ENCODE results near the gene CADM2.

Gene CADM2

GRCh38 chr3:85182975-85183752, 224.4 kb downstream of the CADM2 start:
- DNase-seq (ENCODE audit: low read depth in 4 of 4, low spot score in 1 of 4): no peak

DNA sequence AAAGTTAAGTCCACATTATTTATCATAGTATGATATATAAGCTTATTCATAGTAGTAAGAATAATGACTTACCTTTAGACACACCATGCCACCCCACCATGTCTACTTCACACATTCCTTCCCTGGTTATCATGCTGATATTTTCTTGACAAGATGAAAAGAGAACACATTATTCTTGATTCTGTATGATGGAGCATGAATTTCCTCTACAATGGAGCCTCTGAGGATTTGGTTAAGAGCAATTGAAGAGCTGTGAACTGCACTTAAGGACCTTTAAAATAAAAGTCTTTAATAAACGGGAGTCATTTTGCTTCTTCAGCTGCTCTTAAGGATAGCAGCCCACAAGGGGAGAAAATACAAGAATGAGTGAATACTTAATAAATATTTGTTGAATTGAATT, 226.7 kb downstream of the CADM2 start:
- no peak for DNase-seq (ENCODE audit: low read depth in 4 of 4, low spot score in 1 of 4)

DNA sequence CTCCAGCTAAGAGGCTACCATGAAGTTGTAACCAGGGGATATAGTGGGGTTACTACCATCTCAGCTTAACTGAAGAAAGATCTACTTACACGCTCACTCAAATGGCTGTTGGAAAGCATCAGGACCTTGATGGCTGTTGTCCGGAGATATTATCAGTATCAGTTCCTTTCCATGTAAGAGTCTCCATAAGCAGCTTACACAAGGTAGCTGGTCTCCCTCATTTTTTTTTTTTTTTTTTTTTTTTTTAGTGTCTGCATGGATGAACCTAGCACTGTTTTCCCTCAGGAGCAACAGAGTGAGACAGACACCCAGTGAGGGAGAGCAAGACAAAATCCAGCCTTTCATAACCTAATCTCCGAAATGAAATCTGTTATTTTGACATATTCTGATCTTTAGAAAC, 230.9 kb downstream of the CADM2 start:
- no peak for DNase-seq (ENCODE audit: low read depth in 4 of 4, low spot score in 1 of 4)

DNA sequence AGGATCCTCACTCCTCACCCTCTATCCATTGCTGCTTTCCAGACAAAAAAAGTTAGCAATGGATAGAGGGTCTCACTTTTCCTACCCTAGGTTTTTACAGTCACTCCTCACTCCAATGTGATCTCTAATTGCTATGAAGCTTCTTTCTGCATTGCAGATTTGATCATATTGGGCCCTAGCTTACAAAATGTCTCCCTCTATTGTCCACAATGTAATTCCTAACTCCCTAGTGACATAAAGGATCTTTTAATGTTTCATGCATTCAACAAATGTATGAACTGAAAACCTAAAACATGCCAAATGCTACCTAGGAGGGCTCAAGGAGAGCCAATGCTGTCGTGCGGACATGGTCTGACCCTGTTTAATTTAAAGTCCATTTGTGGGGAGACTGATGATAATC, 234.8 kb downstream of the CADM2 start:
- no peak for DNase-seq (ENCODE audit: low read depth in 4 of 4, low spot score in 1 of 4)

- no peak for DNase-seq (ENCODE audit: low read depth in 4 of 4, low spot score in 1 of 4)
Measured at GRCh38 chr3:85208650-85209049, 249.9 kb downstream of the CADM2 start.

DNA sequence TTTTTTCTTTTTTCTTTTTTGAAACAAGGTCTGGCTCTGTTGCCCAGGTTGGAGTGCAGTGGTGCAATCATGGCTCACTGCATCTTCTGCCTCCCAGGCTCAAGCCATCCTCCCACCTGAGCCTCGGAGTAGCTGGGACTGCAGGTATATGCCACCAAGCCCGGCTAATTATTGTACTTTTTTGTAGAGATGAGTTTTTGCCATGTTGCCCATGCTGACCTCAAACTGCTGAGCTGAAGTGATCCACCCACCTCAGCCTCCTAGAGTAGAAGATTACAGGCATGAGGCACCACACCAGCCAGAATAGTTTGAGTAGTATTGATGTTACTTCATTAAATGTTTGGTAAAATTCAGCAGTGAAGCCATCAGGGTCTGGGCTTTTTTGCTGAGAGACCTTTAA, 251.8 kb downstream of the CADM2 start:
- no peak for DNase-seq (ENCODE audit: low read depth in 4 of 4, low spot score in 1 of 4)

DNA sequence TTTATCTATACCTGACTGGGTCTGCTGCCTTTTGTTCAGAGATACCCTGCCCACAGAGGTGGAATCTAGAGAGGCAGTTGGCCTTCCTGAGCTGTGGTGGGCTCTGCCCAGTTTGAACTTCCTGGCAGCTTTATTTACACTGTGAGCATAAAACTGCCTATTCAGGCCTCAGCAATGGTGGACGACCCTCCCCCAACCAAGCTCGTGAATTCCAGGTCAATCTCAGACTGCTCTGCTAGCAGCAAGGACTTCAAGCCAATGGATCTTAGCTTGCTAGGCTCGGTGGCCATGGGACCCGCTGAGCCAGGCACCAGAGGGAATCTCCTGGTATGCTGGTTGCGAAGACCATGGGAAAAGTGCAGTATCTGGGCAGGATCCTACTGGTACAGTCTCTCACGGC, 270.2 kb downstream of the CADM2 start:
- no peak for DNase-seq (ENCODE audit: low read depth in 4 of 4, low spot score in 1 of 4)

DNA sequence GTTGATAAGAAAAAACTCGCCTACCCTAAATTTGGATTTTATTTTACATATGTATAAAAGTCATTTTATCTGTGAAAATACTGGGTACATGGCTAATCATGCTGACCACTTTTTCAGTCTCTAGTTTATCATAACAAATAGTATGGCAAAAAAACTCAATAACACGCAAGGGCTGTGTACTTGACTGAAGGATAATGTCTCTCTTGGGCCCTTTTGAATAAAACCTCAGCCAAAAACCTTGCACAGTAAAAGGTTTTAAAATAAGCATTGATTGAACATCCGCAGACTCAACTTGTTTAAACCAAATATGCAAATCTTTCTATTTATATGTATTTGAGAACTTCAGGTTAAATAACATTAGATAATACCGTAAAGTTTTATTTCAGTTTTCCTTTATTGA, 285.3 kb downstream of the CADM2 start:
- no peak for DNase-seq (ENCODE audit: low read depth in 4 of 4, low spot score in 1 of 4)

DNA sequence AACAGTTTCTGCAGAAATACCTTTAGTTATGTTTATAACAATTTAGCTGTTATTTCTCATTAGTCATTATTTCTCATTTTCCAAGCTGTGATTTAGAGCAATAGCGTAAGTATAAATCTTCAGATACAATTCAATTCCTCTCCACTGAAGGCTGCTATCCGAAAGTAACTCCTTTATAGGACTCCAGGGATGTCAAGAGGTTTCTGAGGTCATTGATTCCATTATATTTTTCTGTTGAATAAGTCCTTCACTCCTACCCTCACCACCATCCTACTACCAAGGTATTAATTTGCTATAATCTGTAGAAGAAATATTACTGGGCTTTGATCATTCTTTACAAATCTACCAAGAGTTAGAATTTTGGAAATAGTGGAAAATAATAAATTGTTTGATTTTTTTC, 285.7 kb downstream of the CADM2 start:
- no peak for DNase-seq (ENCODE audit: low read depth in 4 of 4, low spot score in 1 of 4)

DNA sequence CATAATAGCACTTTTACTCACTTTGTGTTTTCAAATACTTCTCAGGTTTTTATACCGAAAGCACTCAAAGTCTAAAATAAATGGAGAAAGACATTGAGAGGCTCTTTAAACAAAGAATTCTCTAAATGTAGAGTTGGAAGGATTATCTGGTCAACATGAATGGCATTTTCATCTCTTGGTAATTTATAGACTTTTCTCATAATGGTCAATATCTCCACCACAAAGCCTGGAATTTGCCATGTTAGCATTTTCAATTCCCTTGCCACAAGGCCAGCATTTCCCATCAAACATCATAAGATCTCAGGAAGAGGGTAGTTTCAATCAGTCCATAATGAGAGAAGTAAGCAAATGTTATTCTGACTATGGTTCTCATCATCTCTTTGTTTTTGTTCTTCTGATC, 293.0 kb downstream of the CADM2 start:
- no peak for DNase-seq (ENCODE audit: low read depth in 4 of 4, low spot score in 1 of 4)

- no peak for DNase-seq (ENCODE audit: low read depth in 4 of 4, low spot score in 1 of 4)
Measured at GRCh38 chr3:85252686-85253085, 293.9 kb downstream of the CADM2 start.

DNA sequence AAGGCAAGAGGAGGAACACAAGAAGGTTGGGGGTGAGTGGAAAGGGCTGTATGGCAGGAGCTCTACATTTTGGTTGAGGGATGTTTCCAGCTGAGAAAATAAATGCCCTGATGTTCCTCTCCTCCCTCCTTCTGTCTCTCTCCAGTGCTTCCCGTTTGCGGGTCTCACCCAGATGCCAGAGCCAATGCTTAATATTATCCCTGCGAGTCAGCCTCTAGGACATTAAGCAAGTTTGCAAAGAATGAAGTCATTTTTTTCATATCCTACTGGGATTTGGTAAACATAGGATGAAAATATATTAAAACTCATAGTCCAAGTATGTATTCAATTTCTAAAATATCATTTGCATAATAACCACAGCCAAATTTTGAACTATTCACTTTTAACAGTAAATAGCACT, 295.9 kb downstream of the CADM2 start:
- DNase-seq (ENCODE audit: low read depth in 4 of 4, low spot score in 1 of 4): no peak

DNA sequence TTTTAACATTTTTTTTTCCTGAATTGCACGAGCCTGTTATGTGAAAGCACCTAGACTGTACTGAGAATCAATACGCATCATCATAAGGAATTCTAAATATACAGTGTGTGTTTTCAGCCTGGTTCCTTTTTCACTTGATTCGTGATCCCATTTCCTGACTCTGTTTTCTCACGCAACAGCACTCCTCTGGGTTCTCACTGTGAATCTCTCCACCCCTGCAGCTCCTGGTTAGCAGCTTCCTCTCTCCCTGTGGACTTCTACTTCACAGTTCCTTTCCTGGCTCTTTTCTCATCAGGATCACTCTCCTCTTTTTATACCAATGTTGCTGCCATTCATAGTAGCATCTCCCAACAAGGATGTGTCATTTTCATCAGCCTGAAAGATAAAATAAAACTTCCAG, 297.2 kb downstream of the CADM2 start:
- no peak for DNase-seq (ENCODE audit: low read depth in 4 of 4, low spot score in 1 of 4)

DNA sequence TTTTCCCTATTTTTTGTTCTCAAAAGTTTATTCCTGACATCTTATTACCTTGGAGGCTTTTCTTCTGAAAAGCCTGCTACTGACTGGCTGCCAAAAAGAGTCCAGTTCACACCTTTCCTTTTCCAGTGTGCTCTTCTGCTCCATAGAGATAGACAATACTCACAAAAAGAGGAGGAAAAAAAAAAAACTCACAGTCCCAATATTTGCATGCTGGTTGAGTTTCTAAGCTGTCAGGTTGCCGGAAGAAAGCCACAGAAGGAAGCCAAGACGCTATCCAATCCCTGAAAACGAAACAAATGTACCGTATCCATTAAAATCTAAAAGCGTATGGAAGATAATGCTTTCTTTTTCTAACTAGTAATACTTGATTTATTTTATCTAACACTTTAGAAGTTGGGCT, 299.5 kb downstream of the CADM2 start:
- DNase-seq (ENCODE audit: low read depth in 4 of 4, low spot score in 1 of 4): no peak

DNA sequence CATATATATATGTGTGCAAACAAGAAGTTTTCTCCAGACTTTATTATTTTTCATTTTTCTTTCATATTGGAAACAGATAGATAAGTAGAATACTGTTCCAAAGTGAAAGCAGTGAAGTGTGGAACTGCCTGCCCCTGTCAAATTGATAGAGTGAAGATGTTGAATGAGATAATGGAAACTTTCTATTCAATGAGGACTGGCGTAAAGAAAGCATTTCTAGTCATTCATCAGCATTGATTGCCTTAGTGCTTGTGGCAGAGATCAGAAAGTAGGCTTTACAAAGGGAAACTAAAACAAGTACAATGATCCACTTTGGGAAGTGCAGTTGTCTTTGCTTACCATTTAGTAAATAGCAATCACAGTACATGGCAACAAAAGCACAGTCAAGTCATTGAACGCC, 300.0 kb downstream of the CADM2 start:
- DNase-seq (ENCODE audit: low read depth in 4 of 4, low spot score in 1 of 4): no peak

GRCh38 chr3:85259748-85260147, 301.0 kb downstream of the CADM2 start:
- DNase-seq (ENCODE audit: low read depth in 4 of 4, low spot score in 1 of 4): no peak

DNA sequence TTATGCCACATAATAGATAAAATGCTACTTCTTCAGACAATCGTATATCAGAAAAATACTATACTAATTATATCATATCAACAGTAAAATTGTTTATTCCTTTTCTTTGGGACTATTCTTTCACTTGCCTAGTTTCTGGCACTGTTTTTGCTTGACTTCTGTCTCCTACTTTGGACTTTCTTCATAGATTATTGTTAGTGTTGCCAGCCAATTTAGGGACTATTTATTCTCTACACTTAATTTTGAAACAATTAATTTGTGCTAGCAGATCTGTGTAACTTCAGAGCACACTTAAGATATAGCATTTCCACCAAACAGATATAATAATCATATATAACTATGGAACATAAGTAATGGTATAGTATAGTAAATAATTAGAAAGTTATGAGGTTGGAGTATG, 305.6 kb downstream of the CADM2 start:
- DNase-seq (ENCODE audit: low read depth in 4 of 4, low spot score in 1 of 4): no peak

GRCh38 chr3:85270488-85270887, 311.7 kb downstream of the CADM2 start:
- no peak for DNase-seq (ENCODE audit: low read depth in 4 of 4, low spot score in 1 of 4)

DNA sequence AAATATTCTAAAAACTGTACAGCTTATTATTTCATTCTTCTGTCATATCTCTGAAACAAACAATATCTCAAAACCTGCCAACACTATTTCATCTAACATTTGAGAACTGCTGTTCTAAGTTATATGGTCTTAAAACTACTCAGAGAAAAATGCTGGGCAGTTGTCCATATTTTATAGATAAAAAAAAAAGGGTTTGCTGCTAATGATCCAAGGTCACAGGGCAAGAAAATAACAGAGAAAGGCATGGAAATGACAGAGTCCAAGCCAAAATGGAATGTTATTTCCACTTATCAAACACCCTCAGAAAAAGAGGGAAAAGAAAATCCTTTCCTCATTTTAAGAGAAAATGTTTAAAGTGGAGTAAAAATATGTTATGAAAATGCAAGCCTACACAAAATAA, 313.1 kb downstream of the CADM2 start:
- no peak for DNase-seq (ENCODE audit: low read depth in 4 of 4, low spot score in 1 of 4)

GRCh38 chr3:85288257-85288656, 329.5 kb downstream of the CADM2 start:
- no peak for DNase-seq (ENCODE audit: low read depth in 4 of 4, low spot score in 1 of 4)

DNA sequence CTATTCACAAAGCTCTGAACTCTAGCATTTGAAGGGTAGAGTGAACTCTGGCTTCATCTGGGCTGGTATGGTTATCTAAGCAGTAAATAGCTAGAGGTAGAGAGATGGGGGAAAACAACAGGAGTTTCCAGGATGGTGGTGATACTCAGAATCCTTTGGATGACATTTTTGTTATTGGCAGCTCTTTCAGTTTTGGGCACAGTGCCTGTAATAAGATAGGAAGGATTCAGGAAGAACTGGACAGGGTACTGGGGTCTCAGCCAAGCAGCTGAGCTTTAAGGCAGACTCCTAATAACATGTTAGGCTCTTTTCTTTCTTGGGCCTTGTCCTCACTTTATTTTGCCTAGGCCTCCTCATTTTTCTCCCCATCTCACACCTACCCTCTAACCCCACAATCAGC, 338.5 kb downstream of the CADM2 start:
- DNase-seq (ENCODE audit: low read depth in 4 of 4, low spot score in 1 of 4): no peak

DNA sequence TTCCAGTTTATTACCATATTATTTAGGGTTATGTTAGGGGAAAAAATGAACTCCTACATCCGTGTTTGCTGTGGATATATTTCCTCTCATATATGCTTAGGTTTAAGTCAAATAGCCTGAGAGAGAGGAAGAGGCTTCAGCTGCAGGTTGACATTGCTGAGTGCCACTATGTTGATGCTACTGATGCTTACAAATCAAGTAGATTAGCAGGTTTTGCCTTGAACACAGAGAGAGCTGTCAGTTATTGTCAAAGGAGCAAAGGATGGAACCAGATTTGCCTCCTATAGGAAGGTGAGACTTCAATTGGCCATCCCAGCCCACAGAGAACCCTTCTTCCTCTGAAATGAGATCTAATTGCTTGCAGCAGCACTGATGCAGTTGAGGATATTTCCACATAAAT, 339.2 kb downstream of the CADM2 start:
- no peak for DNase-seq (ENCODE audit: low read depth in 4 of 4, low spot score in 1 of 4)

- no peak for DNase-seq (ENCODE audit: low read depth in 4 of 4, low spot score in 1 of 4)
Measured at GRCh38 chr3:85303156-85303555, 344.4 kb downstream of the CADM2 start.

Data from stimulated activated CD4-positive, alpha-beta T cell treated with anti-CD3 and anti-CD28 coated beads, Interleukin-1b, Interleukin-23, amount 100 ng/mL, for 24 hours (primary cell).